ENCODE results near the gene EXOSC5. TPM values are rescaled to one million over a fixed set of nuclear protein-coding genes. Genes with fewer than 3 reads are reported as not detected.

EXOSC5 gene
- total RNA-seq, 1 donor, result 14.5 TPM

GRCh38 chr19:41434450-41434849 lies 37.3 kb upstream of the EXOSC5 start:
- no peak overlapping the region for H3K27ac ChIP-seq (ENCODE audit: low read depth, low read length)
- TF ChIP-seq CTCF (IDR thresholded peaks at IDR 0.05; ENCODE audit: extremely low read depth, low read depth, low read length), result no peak
- H3K4me1 ChIP-seq (ENCODE audit: insufficient read depth, low read length), result peaks cover 5% of the 10 kb centered on the region
- peaks cover 3% of the 10 kb centered on the region for H3K79me2 ChIP-seq (ENCODE audit: insufficient read depth, low read length)
- H3K36me3 ChIP-seq (ENCODE audit: insufficient read depth, low read length), result peaks cover 20% of the 10 kb centered on the region
- no peak overlapping the region for H2AFZ ChIP-seq (ENCODE audit: low read length)
- H4K20me1 ChIP-seq (ENCODE audit: insufficient read depth, low read length), result peaks cover 7% of the 10 kb centered on the region
- H3K4me2 ChIP-seq (ENCODE audit: insufficient read depth, low read length), result no peak overlapping the region
- no peak overlapping the region for H3K4me3 ChIP-seq (ENCODE audit: insufficient read depth, low read length)
- peak; percentile 19 for DNase-seq (ENCODE audit: insufficient read length, low spot score, missing footprints)
- no peaks in the 10 kb centered on the region for H3K9me3 ChIP-seq (ENCODE audit: low read depth, low read length)
- no peaks in the 10 kb centered on the region for H3K27me3 ChIP-seq (ENCODE audit: insufficient read depth, low read length)

DNA sequence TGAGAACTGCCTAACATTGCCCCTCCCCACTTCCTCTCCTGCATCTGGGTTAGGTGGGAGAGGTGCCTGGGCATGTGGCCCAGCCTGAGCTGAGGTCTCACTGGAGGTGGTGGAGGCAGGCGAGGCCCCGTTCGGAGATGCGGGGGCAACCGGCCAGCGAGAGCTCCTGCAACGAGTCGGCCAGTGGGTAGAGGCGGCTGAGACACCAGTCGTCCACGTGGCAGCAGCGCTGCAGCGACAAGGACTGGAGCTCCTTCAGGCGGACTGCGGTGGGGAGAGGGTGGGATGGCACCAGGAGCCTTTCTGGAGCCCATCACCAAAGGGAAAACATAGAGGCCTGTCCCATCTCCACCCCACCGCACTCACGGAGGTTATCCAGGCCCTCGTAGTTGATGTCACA lies 36.0 kb upstream of the EXOSC5 start:
- H4K20me1 ChIP-seq (ENCODE audit: insufficient read depth, low read length), result peaks cover 7% of the 10 kb centered on the region
- no peak for TF ChIP-seq CTCF (IDR thresholded peaks at IDR 0.05; ENCODE audit: extremely low read depth, low read depth, low read length)
- no peak overlapping the region for H3K4me2 ChIP-seq (ENCODE audit: insufficient read depth, low read length)
- no peak overlapping the region for H3K27ac ChIP-seq (ENCODE audit: low read depth, low read length)
- H3K79me2 ChIP-seq (ENCODE audit: insufficient read depth, low read length), result peaks cover 3% of the 10 kb centered on the region
- peak; percentile 62 for DNase-seq (ENCODE audit: insufficient read length, low spot score, missing footprints)
- no peak overlapping the region for H3K4me3 ChIP-seq (ENCODE audit: insufficient read depth, low read length)
- no peaks in the 10 kb centered on the region for H3K9me3 ChIP-seq (ENCODE audit: low read depth, low read length)
- H3K27me3 ChIP-seq (ENCODE audit: insufficient read depth, low read length), result no peaks in the 10 kb centered on the region
- H3K4me1 ChIP-seq (ENCODE audit: insufficient read depth, low read length), result no peaks in the 10 kb centered on the region
- H2AFZ ChIP-seq (ENCODE audit: low read length), result no peak overlapping the region
- peaks cover 20% of the 10 kb centered on the region for H3K36me3 ChIP-seq (ENCODE audit: insufficient read depth, low read length)

DNA sequence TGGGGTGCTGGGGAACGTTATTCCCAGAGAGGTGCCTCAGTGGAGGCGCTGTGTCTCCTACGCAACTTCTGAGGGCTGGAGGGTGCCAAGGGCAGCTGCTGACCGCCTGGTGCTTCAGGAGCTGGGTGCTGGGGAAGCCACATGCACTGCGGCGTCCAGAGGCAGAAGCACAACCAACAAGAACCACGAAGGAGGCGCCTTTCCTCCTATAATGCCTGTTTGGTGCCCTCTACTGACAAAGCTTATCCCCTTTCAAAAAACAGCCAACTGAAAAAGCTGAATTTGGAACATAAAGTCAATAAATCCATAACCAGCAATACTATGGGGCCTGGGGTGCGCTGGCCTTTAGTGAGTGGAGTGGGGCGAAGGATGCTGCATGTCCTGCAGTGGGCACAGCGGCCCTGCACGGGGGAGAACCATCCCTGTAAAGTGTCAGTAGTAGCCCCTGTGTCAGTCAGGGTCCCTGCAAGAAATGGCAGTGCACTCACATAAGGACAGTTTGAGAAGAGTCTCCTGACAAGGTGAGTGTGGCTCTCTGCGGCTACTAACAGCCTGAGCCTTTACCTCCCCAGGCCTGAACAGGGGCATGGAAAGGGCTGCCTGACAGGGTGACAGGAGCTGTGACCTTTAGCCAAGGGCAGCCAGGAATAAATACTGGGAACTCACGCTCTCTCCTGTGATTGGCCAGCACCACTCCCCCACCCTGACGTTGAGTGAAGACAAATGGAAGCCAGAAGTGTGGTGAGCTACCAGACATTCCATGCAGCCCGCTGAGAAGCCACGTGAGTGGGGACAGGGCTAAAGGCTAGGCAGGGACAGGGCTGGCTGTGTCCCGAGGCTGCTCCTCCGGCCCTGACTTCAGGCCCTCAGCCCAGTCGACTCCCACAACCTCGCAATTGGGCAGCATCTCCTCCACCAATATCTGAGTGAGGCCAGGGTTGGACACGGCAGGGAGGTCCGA lies 34.5 kb upstream of the EXOSC5 start:
- no peak overlapping the region for H3K4me2 ChIP-seq (ENCODE audit: insufficient read depth, low read length)
- no peak overlapping the region for H2AFZ ChIP-seq (ENCODE audit: low read length)
- peaks cover 4% of the 10 kb centered on the region for H3K4me1 ChIP-seq (ENCODE audit: insufficient read depth, low read length)
- peak; percentile 90 for DNase-seq (ENCODE audit: insufficient read length, low spot score, missing footprints)
- no peaks in the 10 kb centered on the region for H3K79me2 ChIP-seq (ENCODE audit: insufficient read depth, low read length)
- H3K36me3 ChIP-seq (ENCODE audit: insufficient read depth, low read length), result peaks cover 15% of the 10 kb centered on the region
- no peaks in the 10 kb centered on the region for H3K27me3 ChIP-seq (ENCODE audit: insufficient read depth, low read length)
- H3K4me3 ChIP-seq (ENCODE audit: insufficient read depth, low read length), result no peak overlapping the region
- H3K27ac ChIP-seq (ENCODE audit: low read depth, low read length), result no peak overlapping the region
- TF ChIP-seq CTCF (IDR thresholded peaks at IDR 0.05; ENCODE audit: extremely low read depth, low read depth, low read length), result peak; percentile 43
- H4K20me1 ChIP-seq (ENCODE audit: insufficient read depth, low read length), result peaks cover 7% of the 10 kb centered on the region
- H3K9me3 ChIP-seq (ENCODE audit: low read depth, low read length), result no peaks in the 10 kb centered on the region

GRCh38 chr19:41430922-41431321 lies 33.8 kb upstream of the EXOSC5 start:
- Histone ChIP-seq H3K79me2 (ENCODE audit: insufficient read depth, low read length) (no peaks in the 10 kb centered on the region), H3K36me3 (ENCODE audit: insufficient read depth, low read length) (peaks cover 11% of the 10 kb centered on the region), H3K4me2 (ENCODE audit: insufficient read depth, low read length) (no peak overlapping the region), H3K27me3 (ENCODE audit: insufficient read depth, low read length) (no peaks in the 10 kb centered on the region), H4K20me1 (ENCODE audit: insufficient read depth, low read length) (peaks cover 7% of the 10 kb centered on the region), H3K4me1 (ENCODE audit: insufficient read depth, low read length) (peaks cover 4% of the 10 kb centered on the region), H2AFZ (ENCODE audit: low read length) (no peak overlapping the region), H3K27ac (ENCODE audit: low read depth, low read length) (no peak overlapping the region), H3K9me3 (ENCODE audit: low read depth, low read length) (no peaks in the 10 kb centered on the region), H3K4me3 (ENCODE audit: insufficient read depth, low read length) (no peak overlapping the region)
- TF ChIP-seq CTCF (IDR thresholded peaks at IDR 0.05; ENCODE audit: extremely low read depth, low read depth, low read length), result no peak
- peak; percentile 65 for DNase-seq (ENCODE audit: insufficient read length, low spot score, missing footprints)
